Natural killer cell (primary cell): ENCODE results near the gene SFMBT1. TPM values are rescaled to one million over a fixed set of nuclear protein-coding genes. Genes with fewer than 3 reads are reported as not detected.
A peak's percentile ranks its signal among the peaks of the same experiment; 100 is the strongest.

Experiments used
- ATAC-seq, 3 donors: fragments of 150-1000 bp in 2 of 3; fragments of 200-7000 bp in 1 of 3; cut with Tn5 transposase; 1 replicate in 1 of 3; 2 replicates in 2 of 3; pipeline ENCODE4 v1.10.0; 2021; ENCODE audit warnings: mild to moderate bottlenecking in 2 of 3, moderate library complexity in 2 of 3
- DNase-seq, 2 donors: peaks; one replicate each; pipeline versions ENCODE4 v3.0.0 to v3.0.0-alpha.2; 2013 to 2021; ENCODE audit warnings: mixed read lengths in 1 of 2
- H3K27ac ChIP-seq: one replicate; pipeline ENCODE4 v1.5.1; 2013; ENCODE audit warnings: mild to moderate bottlenecking, low read length
- H3K27me3 ChIP-seq: one replicate; pipeline ENCODE4 v1.6.1; 2013; ENCODE audit warnings: low read length; ENCODE audit not compliant: control insufficient read depth, insufficient read depth
- H3K36me3 ChIP-seq: one replicate; pipeline ENCODE4 v1.6.1; 2013; ENCODE audit warnings: low read length; ENCODE audit not compliant: control insufficient read depth, insufficient read depth
- H3K4me1 ChIP-seq: one replicate; pipeline ENCODE4 v1.6.1; 2013; ENCODE audit warnings: low read length; ENCODE audit not compliant: control insufficient read depth, insufficient read depth
- H3K4me3 ChIP-seq: one replicate; pipeline ENCODE4 v1.5.1; 2013; ENCODE audit warnings: low read length
- H3K9me3 ChIP-seq: one replicate; pipeline ENCODE4 v1.6.1; 2013; ENCODE audit warnings: low read length; ENCODE audit not compliant: control insufficient read depth, insufficient read depth
- H3K27ac Mint-ChIP-seq, 2 donors: one replicate each; pipeline ENCODE4 v1.8.0; 2022; ENCODE audit warnings: mild to moderate bottlenecking in 2 of 2, mixed read lengths in 2 of 2, moderate library complexity in 1 of 2
- H3K27me3 Mint-ChIP-seq, 2 donors: one replicate each; pipeline ENCODE4 v1.8.0; 2022; ENCODE audit warnings: low read depth in 2 of 2, mixed read lengths in 2 of 2
- H3K36me3 Mint-ChIP-seq: one replicate; pipeline ENCODE4 v1.8.0; 2022; ENCODE audit warnings: mixed read lengths
- H3K4me1 Mint-ChIP-seq, 2 donors: one replicate each; pipeline ENCODE4 v1.8.0; 2022; ENCODE audit warnings: mixed read lengths in 2 of 2
- H3K4me3 Mint-ChIP-seq: one replicate; pipeline ENCODE4 v1.8.0; 2022; ENCODE audit warnings: mild to moderate bottlenecking, moderate library complexity, mixed read lengths
- H3K9me3 Mint-ChIP-seq, 2 donors: one replicate each; pipeline ENCODE4 v1.8.0; 2022; ENCODE audit warnings: mixed read lengths in 2 of 2
- CTCF ChIP-seq: fragments of 200-600 bp; IDR thresholded peaks from one replicate; pipeline ENCODE4 v1.8.0; 2022; ENCODE audit warnings: antibody characterized with exemption
- WGBS: methylation state at CpG from one replicate; pipeline ENCODE4 v1.1.7; 2013; ENCODE audit warnings: missing lambda C conversion rate; ENCODE audit not compliant: insufficient coverage; 5-methylcytosine and 5-hydroxymethylcytosine counted together
- intact Hi-C: fragments of 100-400 bp; cut with micrococcal nuclease; formaldehyde crosslinking; loops from one replicate; pipeline ENCODE4 v1.14.2; 2022
- total RNA-seq, 4 donors: library from RNA; stranded (reverse); fragments of 120-200 nt in 1 of 4; gene quantifications; one replicate each; pipeline versions ENCODE4 v1.2.3 to v1.2.4, GENCODE V29; 2013 to 2022

SFMBT1 gene
- total RNA-seq, 3 donors from 2014 or later (not counting 1 experiment from before 2014, with no cell fraction given), result 20.2 to 22.3 (median 22.2) TPM

GRCh38 chr3:52982839-52983238, 63.0 kb downstream of the SFMBT1 start:
- Mint-ChIP-seq H3K36me3 (no peaks in the 10 kb centered on the region), H3K9me3 (no peaks in the 10 kb centered on the region), H3K4me1 (peaks cover 29 to 35% of the 10 kb centered on the region in 2 donors), H3K4me3 (no peak overlapping the region), H3K27ac (peak overlapping the region; percentile 46 to 85), H3K27me3 (no peaks in the 10 kb centered on the region)
- intact Hi-C loops, result no loop called here
- WGBS, result 60% methylated on average over 2 of the region's 2 CpGs
- DNase-seq, result peak in 1 of 2 donors; percentile 39
- no peaks in the 10 kb centered on the region for H3K27me3 ChIP-seq
- no peaks in the 10 kb centered on the region for H3K36me3 ChIP-seq
- ATAC-seq, result peak in 1 of 3 donors; percentile 10
- H3K9me3 ChIP-seq, result no peaks in the 10 kb centered on the region
- H3K27ac ChIP-seq, result peak overlapping the region; percentile 50
- no peak overlapping the region for H3K4me3 ChIP-seq
- peaks cover 5% of the 10 kb centered on the region for H3K4me1 ChIP-seq
- no peak for TF ChIP-seq CTCF

- no peak for ATAC-seq
- no peaks in the 10 kb centered on the region for H3K9me3 Mint-ChIP-seq
- WGBS, result 100% methylated on average over 2 of the region's 5 CpGs
- H3K27ac Mint-ChIP-seq, result no peak overlapping the region
- Histone ChIP-seq H3K9me3 (no peaks in the 10 kb centered on the region), H3K27me3 (no peaks in the 10 kb centered on the region), H3K4me3 (no peak overlapping the region), H3K27ac (no peak overlapping the region), H3K4me1 (peaks cover 5% of the 10 kb centered on the region), H3K36me3 (no peaks in the 10 kb centered on the region)
- H3K4me3 Mint-ChIP-seq, result no peak overlapping the region
- intact Hi-C loops, result no loop called here
- H3K27me3 Mint-ChIP-seq, result no peaks in the 10 kb centered on the region
- DNase-seq, result no peak
- H3K36me3 Mint-ChIP-seq, result no peaks in the 10 kb centered on the region
- H3K4me1 Mint-ChIP-seq, result peaks cover 28 to 32% of the 10 kb centered on the region in 2 donors
- no peak for TF ChIP-seq CTCF
Observed at GRCh38 chr3:52979190-52979983, 66.5 kb downstream of the SFMBT1 start.

- DNase-seq (no peak), ATAC-seq (no peak)
- Mint-ChIP-seq H3K27me3 (no peaks in the 10 kb centered on the region), H3K4me3 (no peak overlapping the region), H3K9me3 (no peaks in the 10 kb centered on the region), H3K36me3 (no peaks in the 10 kb centered on the region), H3K4me1 (peaks cover 16 to 22% of the 10 kb centered on the region in 2 donors), H3K27ac (no peak overlapping the region)
- WGBS, result 97% methylated on average over 1 of the region's 3 CpGs
- Histone ChIP-seq H3K27ac (no peak overlapping the region), H3K27me3 (no peaks in the 10 kb centered on the region), H3K4me1 (peaks cover 2% of the 10 kb centered on the region), H3K36me3 (no peaks in the 10 kb centered on the region), H3K9me3 (no peaks in the 10 kb centered on the region), H3K4me3 (no peak overlapping the region)
- intact Hi-C loops, result no loop called here
- no peak for TF ChIP-seq CTCF
Observed at GRCh38 chr3:52978109-52978754, 67.6 kb downstream of the SFMBT1 start.
